HTR-8/SVneo (cell line): ENCODE measurements around the gene KANSL1.
A peak's percentile ranks its signal among the peaks of the same experiment; 100 is the strongest.

Experiments used
- DNase-seq: peaks from one replicate; pipeline ENCODE4 v3.0.0; 2011; ENCODE audit warnings: low spot score, mixed read lengths; ENCODE audit not compliant: insufficient read length
- FAIRE-seq: peaks from 2 replicates; lab custom pipeline; 2011; peaks lifted over from hg19 to GRCh38; lab: Jason Lieb, UNC

The KANSL1 gene

GRCh38 chr17:46047856-46048255 lies 145.4 kb downstream of the KANSL1 start:
- FAIRE-seq (no peak), DNase-seq (no peak)

GRCh38 chr17:46047398-46047797 lies 145.8 kb downstream of the KANSL1 start:
- no peak for DNase-seq

DNA sequence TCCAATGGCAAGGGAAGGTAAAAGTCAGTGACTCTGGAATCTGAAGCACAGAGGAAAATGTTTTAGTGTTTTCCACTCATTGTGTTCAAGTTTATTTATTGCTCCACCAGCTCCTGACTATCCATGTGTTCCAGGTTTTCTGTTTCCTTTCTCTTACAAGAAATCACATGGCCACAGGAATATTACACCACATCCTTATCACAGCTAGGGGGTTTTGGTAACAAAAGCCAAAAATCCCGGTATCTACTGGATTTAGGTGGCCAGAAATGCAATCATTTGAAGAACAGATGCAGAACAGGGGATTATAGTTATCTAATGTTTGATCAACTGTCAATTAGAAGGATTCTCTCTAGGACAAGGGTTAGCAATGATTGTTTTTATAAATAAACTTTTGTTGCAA lies 146.3 kb downstream of the KANSL1 start:
- DNase-seq (no peak), FAIRE-seq (peak; percentile 23)

More at GRCh38 chr17:46047398-46047797, 145.8 kb downstream of the KANSL1 start:
- no peak for FAIRE-seq

DNA sequence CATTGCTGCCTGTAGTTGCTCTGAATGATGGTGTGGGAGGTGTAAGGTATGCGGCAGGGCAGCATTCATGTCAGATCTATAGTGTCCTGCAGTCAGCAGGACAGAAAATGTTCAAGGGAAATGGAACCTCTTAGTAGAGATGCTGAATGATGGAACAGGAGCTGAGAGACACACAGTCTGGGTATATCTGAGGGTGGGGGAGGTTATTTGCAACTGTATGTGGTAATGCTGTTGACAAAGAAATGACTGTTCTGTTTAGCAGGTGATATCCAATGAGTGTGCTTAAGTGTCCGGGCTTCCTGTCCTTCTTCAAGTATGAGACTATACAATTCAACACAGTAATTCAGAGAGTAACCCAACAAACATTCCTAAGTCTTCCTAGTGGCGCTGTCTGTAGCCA lies 147.6 kb downstream of the KANSL1 start:
- DNase-seq (no peak), FAIRE-seq (no peak)

DNA sequence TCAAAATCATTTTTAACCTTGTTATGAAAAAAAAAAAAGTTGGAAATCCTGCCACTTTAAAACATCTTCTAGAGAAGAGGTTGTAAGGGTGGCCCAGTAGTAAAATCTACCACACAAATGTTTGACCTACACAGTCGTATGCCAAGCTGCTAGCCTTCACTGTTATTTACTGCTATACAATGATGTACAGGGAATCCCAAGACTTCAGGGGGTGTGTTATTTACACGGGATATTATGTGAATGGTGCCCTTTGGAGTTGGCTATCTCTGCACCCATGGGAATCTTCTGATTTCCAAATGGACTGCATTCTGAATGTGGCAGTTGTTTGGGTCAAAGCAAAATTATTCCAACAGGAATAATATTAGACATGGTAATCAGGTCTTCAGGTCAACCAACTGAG lies 148.2 kb downstream of the KANSL1 start:
- DNase-seq, result no peak
- FAIRE-seq, result no peak

DNA sequence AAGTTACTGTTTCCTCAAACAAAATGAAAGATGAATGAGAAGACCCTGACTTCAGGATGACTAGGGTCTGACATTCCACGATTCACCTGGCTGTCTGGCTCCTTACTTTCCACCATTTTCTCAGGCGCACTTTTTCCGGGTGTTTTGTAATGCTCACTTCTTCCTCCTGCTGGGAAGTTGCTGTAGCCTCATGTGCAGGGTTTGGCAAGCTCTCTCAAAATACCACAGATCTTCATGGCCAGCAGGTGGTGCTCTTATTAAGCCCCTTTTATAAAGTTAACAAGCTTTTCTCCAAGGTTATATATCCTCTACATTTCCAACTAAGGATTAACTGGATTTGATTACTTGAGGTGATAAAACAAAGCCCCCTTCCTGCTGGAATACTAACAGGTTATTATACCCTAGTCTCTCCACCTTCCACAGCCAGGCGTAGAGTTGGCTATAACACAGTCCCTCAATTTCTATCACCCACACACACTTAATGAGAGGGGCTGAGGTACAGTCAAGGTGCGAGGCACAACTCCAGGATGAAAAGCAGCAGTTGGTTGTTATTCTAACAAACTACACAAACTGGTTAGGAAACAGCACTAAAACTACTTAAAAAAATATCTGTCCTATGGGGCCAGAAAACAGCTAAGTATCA lies 148.8 kb downstream of the KANSL1 start:
- FAIRE-seq (peak; percentile 91), DNase-seq (peak; percentile 84)

DNA sequence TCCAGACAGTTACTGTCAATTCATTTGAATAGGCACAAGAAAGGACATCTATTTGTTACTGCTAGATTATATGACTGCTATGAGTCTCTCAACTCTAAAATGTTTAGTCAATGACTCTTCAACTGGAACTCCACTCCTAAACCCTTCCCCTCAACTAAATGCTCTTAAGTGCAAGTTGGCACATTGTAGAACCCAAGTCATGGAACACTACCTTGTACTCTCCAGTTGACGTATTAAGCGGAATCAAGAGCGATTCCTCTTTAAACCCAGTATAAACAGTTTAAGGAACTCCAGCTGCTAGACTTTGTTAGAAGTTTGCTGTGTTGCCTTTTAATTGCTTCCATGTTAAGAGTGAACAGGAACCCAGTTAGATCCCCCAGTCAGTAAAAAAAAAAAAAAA lies 149.6 kb downstream of the KANSL1 start:
- DNase-seq (no peak), FAIRE-seq (no peak)

- DNase-seq, result no peak
- FAIRE-seq, result no peak
Observed at GRCh38 chr17:46042925-46043324, 150.3 kb downstream of the KANSL1 start.

DNA sequence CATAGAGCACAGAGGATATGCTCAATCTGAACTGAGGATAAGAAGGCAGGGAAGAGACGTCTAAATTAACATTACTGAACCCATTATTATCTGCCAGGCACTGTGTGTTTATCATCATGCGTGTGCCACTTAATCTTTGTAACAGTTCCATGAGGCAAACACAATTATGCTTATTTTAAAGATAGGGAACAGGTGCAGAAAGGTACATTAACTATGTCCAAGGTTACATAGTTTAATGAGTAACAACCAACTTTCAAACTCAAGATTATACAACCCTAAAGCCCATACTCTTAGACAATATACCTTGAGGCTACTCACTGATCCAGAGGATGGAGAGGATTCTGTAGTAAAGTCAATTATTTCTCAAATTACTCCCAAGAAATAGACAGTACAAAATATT lies 151.0 kb downstream of the KANSL1 start:
- DNase-seq (no peak), FAIRE-seq (no peak)

- DNase-seq, result no peak
- FAIRE-seq, result no peak
Observed at GRCh38 chr17:46039592-46040186, 153.5 kb downstream of the KANSL1 start.

GRCh38 chr17:46038937-46039336 lies 154.3 kb downstream of the KANSL1 start:
- no peak for FAIRE-seq
- no peak for DNase-seq

DNA sequence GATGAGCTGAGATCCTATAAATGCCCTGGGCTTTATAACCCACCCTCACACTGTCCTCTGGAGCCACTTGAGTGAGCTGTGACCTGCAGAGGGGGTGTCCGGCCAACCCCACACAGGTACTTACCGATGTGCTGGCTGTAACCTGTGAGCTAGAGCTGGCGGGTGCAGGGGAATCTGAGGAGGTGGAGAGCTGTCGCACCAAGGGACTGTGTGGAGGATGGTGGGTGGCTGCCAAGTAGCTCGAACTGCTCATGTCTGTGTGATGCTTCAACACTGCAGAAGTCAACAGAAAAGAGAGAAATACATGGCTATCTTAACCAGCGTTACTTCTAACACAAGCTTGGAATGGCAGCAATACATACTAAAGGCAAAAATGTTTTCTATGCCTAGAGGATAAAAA lies 154.8 kb downstream of the KANSL1 start:
- DNase-seq, result no peak
- peak; percentile 69 for FAIRE-seq

GRCh38 chr17:46037722-46038255 lies 155.4 kb downstream of the KANSL1 start:
- FAIRE-seq (no peak), DNase-seq (no peak)

GRCh38 chr17:46036491-46036890 lies 156.7 kb downstream of the KANSL1 start:
- no peak for DNase-seq
- FAIRE-seq, result no peak

DNA sequence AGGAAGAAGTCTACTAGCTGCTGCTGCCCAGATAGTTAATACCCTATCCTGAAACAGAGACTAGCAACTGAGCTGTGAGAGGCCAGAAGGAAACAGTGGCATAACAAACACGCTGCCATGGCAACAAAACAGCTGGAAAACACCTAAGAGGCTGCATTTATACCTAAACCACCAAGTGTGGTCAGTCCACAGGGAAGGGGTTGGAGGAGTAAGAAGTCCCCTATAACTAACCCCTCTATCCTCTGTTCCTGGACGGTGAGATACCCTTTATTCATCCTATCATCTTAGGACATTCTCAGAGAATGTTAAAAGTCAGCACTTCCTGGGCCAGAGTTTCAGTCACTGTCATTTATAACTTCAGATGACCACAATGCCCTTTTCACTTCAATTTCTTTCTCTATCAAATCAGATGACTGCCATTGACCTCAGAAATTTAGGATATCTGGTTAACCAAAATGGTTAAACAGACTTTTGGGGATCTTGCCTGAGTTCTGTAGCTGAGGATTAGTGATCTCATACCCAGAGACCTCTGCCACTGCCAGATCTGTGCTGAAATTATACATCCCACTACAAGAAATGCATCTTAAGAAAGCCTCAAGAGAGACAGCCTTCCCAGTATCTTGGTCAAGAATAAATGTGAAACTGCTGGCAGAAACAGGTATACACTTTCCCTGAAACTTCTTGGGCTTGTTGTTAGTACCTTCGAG lies 158.0 kb downstream of the KANSL1 start:
- FAIRE-seq (no peak), DNase-seq (no peak)

DNA sequence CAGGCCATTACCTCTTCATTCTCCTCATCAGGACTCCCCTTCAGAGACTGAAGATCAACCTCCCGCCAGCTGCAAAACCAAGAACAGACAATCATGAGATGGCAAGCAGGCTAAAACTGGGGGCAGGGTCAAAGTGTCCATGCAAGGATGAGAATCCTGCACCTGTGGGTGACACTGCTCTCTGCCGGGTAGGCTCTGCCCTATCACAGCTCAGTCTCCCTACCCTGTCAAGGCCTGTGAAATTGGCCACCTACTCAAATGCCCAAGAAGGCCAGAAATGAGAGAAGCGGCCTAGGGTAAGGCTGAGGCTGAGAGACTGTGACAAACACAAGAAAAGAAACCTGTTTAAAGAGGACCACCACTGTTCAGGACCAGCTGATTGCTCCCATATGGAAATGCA lies 159.8 kb downstream of the KANSL1 start:
- no peak for FAIRE-seq
- no peak for DNase-seq

DNA sequence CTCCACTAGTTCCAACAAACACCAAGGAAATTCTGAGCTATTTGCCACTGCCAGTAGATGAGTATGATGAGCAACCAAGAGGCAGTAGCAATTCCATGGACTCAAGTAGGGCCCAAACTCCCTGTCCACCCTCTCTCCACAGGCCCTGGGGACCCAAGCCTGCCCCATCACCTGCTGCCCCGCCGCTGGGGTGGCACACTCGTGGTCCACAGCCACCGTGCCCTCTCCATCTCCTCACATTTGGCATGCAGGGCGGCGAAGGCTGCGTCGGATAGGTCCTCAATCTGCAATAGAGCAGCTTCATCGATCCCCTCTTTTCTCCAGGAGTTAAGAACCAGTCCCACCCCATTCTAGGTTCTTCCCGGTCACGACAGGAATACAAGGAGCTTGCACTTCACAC lies 160.3 kb downstream of the KANSL1 start:
- FAIRE-seq (peak; percentile 72), DNase-seq (no peak)

- no peak for DNase-seq
- FAIRE-seq, result no peak
Observed at GRCh38 chr17:46031920-46032319, 161.3 kb downstream of the KANSL1 start.

GRCh38 chr17:46031440-46031839 lies 161.8 kb downstream of the KANSL1 start:
- FAIRE-seq (no peak), DNase-seq (no peak)

GRCh38 chr17:46030752-46031151 lies 162.5 kb downstream of the KANSL1 start:
- DNase-seq (no peak), FAIRE-seq (peak; percentile 68)

GRCh38 chr17:46029627-46030026 lies 163.6 kb downstream of the KANSL1 start:
- no peak for DNase-seq
- FAIRE-seq, result no peak
